WTC11 (cell line): ENCODE data around the gene C19orf85. TPM values are rescaled to one million over a fixed set of nuclear protein-coding genes. Genes with fewer than 3 reads are reported as not detected.

Experiments
- ATAC-seq: fragments of 200-7000 bp; cut with Tn5 transposase; 2 replicates; pipeline ENCODE4 v1.10.0; 2021; ENCODE audit warnings: mild to moderate bottlenecking, moderate library complexity
- CTCF ChIA-PET: fragments of 300-600 bp; sonication (Branson Sonifier 250); formaldehyde crosslinking; loops from one replicate; lab custom pipeline; 2021; ENCODE audit warnings: antibody characterized with exemption; lab: Charles Lee
- POLR2A ChIA-PET: fragments of 350-600 bp; sonication (Branson Sonifier 250); formaldehyde crosslinking; loops from one replicate; lab custom pipeline; 2021; ENCODE audit warnings: antibody characterized with exemption; lab: Charles Lee
- DNase-seq: peaks from one replicate; pipeline ENCODE4 v3.0.0; 2021; ENCODE audit warnings: low spot score
- H3K27ac Mint-ChIP-seq: 2 replicates; pipeline ENCODE4 v1.8.0; 2021; ENCODE audit warnings: mixed read lengths
- H3K27me3 Mint-ChIP-seq: 2 replicates; pipeline ENCODE4 v1.8.0; 2021; ENCODE audit warnings: low read depth, mild to moderate bottlenecking, moderate library complexity, mixed read lengths
- H3K36me3 Mint-ChIP-seq: 2 replicates; pipeline ENCODE4 v1.8.0; 2021; ENCODE audit warnings: mixed read lengths
- H3K4me1 Mint-ChIP-seq: 2 replicates; pipeline ENCODE4 v1.8.0; 2022; ENCODE audit warnings: mixed read lengths
- H3K4me3 Mint-ChIP-seq: 2 replicates; pipeline ENCODE4 v1.8.0; 2021; ENCODE audit warnings: mild to moderate bottlenecking, moderate library complexity, mixed read lengths
- H3K9me3 Mint-ChIP-seq: 2 replicates; pipeline ENCODE4 v1.8.0; 2021; ENCODE audit warnings: mixed read lengths
- ATF1 ChIP-seq: sonication (generic); formaldehyde crosslinking; IDR thresholded peaks from 2 replicates; pipeline ENCODE4 v1.8.1; 2023; ENCODE audit warnings: mild to moderate bottlenecking, moderate library complexity, missing genetic modification reagents
- FOXP1 ChIP-seq: sonication (generic); formaldehyde crosslinking; IDR thresholded peaks from 2 replicates; pipeline ENCODE4 v1.8.0; 2022; ENCODE audit warnings: missing genetic modification reagents, mild to moderate bottlenecking, moderate library complexity, borderline replicate concordance
- SMAD3 ChIP-seq: sonication (generic); formaldehyde crosslinking; IDR thresholded peaks from 2 replicates; pipeline ENCODE4 v1.8.0; 2022; ENCODE audit warnings: missing genetic modification reagents, mild to moderate bottlenecking, borderline replicate concordance
- ZNF396 ChIP-seq: fragments of 250-450 bp; sonication (Bioruptor Pico); IDR thresholded peaks from 2 replicates; pipeline ENCODE4 v1.8.0; 2021; ENCODE audit warnings: mild to moderate bottlenecking, moderate library complexity, borderline replicate concordance
- total RNA-seq: library from RNA; stranded (reverse); gene quantifications from 3 replicates; pipeline ENCODE4 v1.2.3, GENCODE V29; 2021
- TF ChIP-seq, protein P1 (sequence below): fragments of 250-450 bp; sonication (Bioruptor Pico); IDR thresholded peaks from 2 replicates; pipeline ENCODE4 v1.8.0; 2021; ENCODE audit warnings: mild to moderate bottlenecking
- TF ChIP-seq, protein P2 (sequence below): sonication (generic); formaldehyde crosslinking; IDR thresholded peaks from 2 replicates; pipeline ENCODE4 v1.8.0; 2022; ENCODE audit warnings: mild to moderate bottlenecking, missing genetic modification reagents
- TF ChIP-seq, protein P3 (sequence below): sonication (generic); formaldehyde crosslinking; IDR thresholded peaks from 2 replicates; pipeline ENCODE4 v1.8.0; 2022; ENCODE audit warnings: mild to moderate bottlenecking, missing genetic modification reagents
- TF ChIP-seq, protein P4 (sequence below): sonication (generic); formaldehyde crosslinking; IDR thresholded peaks from 2 replicates; pipeline ENCODE4 v1.8.0; 2023; ENCODE audit warnings: missing genetic modification reagents
- TF ChIP-seq, protein P5 (sequence below): fragments of 200-600 bp; IDR thresholded peaks from 2 replicates; pipeline ENCODE4 v1.8.0; 2022; ENCODE audit warnings: antibody characterized with exemption

Gene C19orf85
- total RNA-seq, 1 experiment from 2014 or later: 2.2 TPM

DNA sequence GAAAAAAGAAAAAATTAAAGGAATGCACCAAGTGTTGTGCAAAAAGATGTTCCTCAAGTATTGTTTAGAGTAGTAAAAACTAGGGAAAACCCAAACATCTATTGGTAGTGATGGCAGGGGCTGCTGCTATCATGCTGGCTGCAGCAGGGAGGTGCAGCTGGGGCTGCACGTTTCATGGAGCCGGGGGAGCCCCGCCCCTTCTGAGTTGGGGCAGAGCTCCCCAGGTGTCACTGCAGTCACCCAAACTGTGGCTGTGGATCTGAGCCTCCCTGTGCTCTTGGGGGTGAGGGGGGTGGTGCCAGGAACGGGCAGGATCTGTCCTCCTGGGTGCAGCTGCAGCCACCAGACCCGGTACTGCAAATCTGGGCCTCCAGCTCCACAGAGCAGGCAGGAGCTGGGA, 45.4 kb downstream of the C19orf85 start (continued):
- TF ChIP-seq, protein P1, sequence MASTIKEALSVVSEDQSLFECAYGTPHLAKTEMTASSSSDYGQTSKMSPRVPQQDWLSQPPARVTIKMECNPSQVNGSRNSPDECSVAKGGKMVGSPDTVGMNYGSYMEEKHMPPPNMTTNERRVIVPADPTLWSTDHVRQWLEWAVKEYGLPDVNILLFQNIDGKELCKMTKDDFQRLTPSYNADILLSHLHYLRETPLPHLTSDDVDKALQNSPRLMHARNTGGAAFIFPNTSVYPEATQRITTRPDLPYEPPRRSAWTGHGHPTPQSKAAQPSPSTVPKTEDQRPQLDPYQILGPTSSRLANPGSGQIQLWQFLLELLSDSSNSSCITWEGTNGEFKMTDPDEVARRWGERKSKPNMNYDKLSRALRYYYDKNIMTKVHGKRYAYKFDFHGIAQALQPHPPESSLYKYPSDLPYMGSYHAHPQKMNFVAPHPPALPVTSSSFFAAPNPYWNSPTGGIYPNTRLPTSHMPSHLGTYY (CRISPR knock-in tag): no peak
- TF ChIP-seq ZNF396: no peak
- no peak for TF ChIP-seq SMAD3
- TF ChIP-seq, protein P2, sequence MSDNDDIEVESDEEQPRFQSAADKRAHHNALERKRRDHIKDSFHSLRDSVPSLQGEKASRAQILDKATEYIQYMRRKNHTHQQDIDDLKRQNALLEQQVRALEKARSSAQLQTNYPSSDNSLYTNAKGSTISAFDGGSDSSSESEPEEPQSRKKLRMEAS: no peak
- TF ChIP-seq, protein P3, sequence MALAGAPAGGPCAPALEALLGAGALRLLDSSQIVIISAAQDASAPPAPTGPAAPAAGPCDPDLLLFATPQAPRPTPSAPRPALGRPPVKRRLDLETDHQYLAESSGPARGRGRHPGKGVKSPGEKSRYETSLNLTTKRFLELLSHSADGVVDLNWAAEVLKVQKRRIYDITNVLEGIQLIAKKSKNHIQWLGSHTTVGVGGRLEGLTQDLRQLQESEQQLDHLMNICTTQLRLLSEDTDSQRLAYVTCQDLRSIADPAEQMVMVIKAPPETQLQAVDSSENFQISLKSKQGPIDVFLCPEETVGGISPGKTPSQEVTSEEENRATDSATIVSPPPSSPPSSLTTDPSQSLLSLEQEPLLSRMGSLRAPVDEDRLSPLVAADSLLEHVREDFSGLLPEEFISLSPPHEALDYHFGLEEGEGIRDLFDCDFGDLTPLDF (CRISPR knock-in tag): no peak
- no peak for TF ChIP-seq ATF1 (CRISPR knock-in tag)
- no peak for TF ChIP-seq FOXP1 (CRISPR knock-in tag)
- TF ChIP-seq, protein P4, sequence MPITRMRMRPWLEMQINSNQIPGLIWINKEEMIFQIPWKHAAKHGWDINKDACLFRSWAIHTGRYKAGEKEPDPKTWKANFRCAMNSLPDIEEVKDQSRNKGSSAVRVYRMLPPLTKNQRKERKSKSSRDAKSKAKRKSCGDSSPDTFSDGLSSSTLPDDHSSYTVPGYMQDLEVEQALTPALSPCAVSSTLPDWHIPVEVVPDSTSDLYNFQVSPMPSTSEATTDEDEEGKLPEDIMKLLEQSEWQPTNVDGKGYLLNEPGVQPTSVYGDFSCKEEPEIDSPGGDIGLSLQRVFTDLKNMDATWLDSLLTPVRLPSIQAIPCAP: no peak
- TF ChIP-seq, all 79 proteins: peak for 0

DNA sequence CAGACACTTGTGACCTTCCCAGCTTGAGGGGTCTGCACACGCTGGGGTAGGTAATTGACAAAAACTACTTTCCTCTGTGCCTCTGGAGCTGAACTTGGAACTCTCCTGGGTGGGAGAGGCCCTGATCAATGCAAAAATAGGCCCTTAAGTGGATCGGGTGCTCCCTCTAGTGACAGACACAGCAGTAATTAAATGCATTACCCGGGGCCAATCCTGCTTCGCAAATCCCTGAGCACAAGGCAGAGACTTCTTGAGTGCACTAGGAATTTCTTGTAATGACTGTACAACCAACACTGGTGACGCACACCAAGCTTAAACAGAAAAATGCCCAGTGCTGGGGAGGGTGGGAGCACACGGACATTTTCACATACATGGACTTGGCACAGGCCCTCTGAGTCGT, 46.4 kb downstream of the C19orf85 start:
- CTCF ChIA-PET: interaction anchor here (0.6 to 3.2 kb wide), 41 partner anchors 10 to 537 kb away, joined by 3 to 16 read pairs (median 4); partner anchors contain the start of genes DNAAF3, HSPBP1, KMT5C and PPP6R1

More for the DNA sequence above, 46.4 kb downstream of the C19orf85 start:
- H3K36me3 Mint-ChIP-seq: no peaks in the 10 kb centered on the region
- DNase-seq: peak; percentile 71
- peaks cover 2% of the 10 kb centered on the region for H3K4me1 Mint-ChIP-seq
- H3K27me3 Mint-ChIP-seq: peaks cover 78% of the 10 kb centered on the region
- ATAC-seq: peak; percentile 97
- H3K9me3 Mint-ChIP-seq: no peaks in the 10 kb centered on the region
- POLR2A ChIA-PET: interaction anchor here (0.7 to 0.9 kb wide), 2 partner anchors 79 to 202 kb away, joined by 4 read pairs; no protein-coding TSS in a partner anchor
- H3K27ac Mint-ChIP-seq: no peak overlapping the region; the same call in 1 of the 2 replicates
- no peak overlapping the region for H3K4me3 Mint-ChIP-seq
- TF ChIP-seq, protein P5, sequence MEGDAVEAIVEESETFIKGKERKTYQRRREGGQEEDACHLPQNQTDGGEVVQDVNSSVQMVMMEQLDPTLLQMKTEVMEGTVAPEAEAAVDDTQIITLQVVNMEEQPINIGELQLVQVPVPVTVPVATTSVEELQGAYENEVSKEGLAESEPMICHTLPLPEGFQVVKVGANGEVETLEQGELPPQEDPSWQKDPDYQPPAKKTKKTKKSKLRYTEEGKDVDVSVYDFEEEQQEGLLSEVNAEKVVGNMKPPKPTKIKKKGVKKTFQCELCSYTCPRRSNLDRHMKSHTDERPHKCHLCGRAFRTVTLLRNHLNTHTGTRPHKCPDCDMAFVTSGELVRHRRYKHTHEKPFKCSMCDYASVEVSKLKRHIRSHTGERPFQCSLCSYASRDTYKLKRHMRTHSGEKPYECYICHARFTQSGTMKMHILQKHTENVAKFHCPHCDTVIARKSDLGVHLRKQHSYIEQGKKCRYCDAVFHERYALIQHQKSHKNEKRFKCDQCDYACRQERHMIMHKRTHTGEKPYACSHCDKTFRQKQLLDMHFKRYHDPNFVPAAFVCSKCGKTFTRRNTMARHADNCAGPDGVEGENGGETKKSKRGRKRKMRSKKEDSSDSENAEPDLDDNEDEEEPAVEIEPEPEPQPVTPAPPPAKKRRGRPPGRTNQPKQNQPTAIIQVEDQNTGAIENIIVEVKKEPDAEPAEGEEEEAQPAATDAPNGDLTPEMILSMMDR: peak; percentile 40
- TF ChIP-seq, protein P1 (CRISPR knock-in tag): no peak

Other genes with a start within 250 kb of the C19orf85 start
- 3.5 to 4.2 TPM (median 4.1 TPM) in 3 replicates for gene TMEM86B, start 236.0 kb downstream of the C19orf85 start, total RNA-seq
- 78.4 to 91.8 TPM (median 83.2 TPM) in 3 replicates for gene PPP6R1, start 205.7 kb downstream of the C19orf85 start, total RNA-seq
- 57.1 to 65.2 TPM (median 60.9 TPM) in 3 replicates for gene HSPBP1, start 184.6 kb downstream of the C19orf85 start, total RNA-seq
- gene BRSK1, start 180.8 kb downstream of the C19orf85 start, total RNA-seq: 49.2 to 52.4 TPM (median 49.7 TPM) in 3 replicates
- 0.44 to 0.50 TPM in 2 of 3 replicates, not detected in the other for gene TMEM150B, start 139.4 kb downstream of the C19orf85 start, total RNA-seq
- gene KMT5C, start 124.9 kb downstream of the C19orf85 start, total RNA-seq: 49.1 to 63.1 TPM (median 52.3 TPM) in 3 replicates
- gene COX6B2, start 110.0 kb downstream of the C19orf85 start, total RNA-seq: 4.1 to 8.0 TPM (median 4.3 TPM) in 3 replicates
- 0.07 to 0.09 TPM in 2 of 3 replicates, not detected in the other for gene GARIN5B, start 101.5 kb downstream of the C19orf85 start, total RNA-seq
- 1.2 to 1.8 TPM (median 1.6 TPM) in 3 replicates for gene IL11, start 94.3 kb downstream of the C19orf85 start, total RNA-seq
- gene TMEM190, start 87.9 kb downstream of the C19orf85 start, total RNA-seq: 0.33 to 2.6 TPM (median 0.82 TPM) in 3 replicates
- 5.8 to 8.3 TPM (median 6.5 TPM) in 3 replicates for gene TMEM238, start 80.5 kb downstream of the C19orf85 start, total RNA-seq
- 2,505 to 2,895 TPM (median 2,837 TPM) in 3 replicates for gene RPL28, start 78.8 kb downstream of the C19orf85 start, total RNA-seq
- gene UBE2S, start 57.0 kb downstream of the C19orf85 start, total RNA-seq: 442 to 516 TPM (median 467 TPM) in 3 replicates
- 0.79 to 0.94 TPM (median 0.87 TPM) in 3 replicates for gene SHISA7, start 21.5 kb downstream of the C19orf85 start, total RNA-seq
- gene ISOC2, start 3.1 kb downstream of the C19orf85 start, total RNA-seq: 96.3 to 96.6 TPM (median 96.4 TPM) in 3 replicates
- gene ZNF628, start 11.9 kb upstream of the C19orf85 start, total RNA-seq: 14.0 to 23.6 TPM (median 17.8 TPM) in 3 replicates
- 71.9 to 87.7 TPM (median 74.8 TPM) in 3 replicates for gene NAT14, start 20.4 kb upstream of the C19orf85 start, total RNA-seq
- 1.8 to 2.9 TPM (median 2.5 TPM) in 3 replicates for gene SSC5D, start 23.7 kb upstream of the C19orf85 start, total RNA-seq
- gene SBK2, start 72.4 kb upstream of the C19orf85 start, total RNA-seq: 5.2 to 6.4 TPM (median 5.8 TPM) in 3 replicates
- gene SBK3, start 80.8 kb upstream of the C19orf85 start, total RNA-seq: 0.90 to 1.3 TPM (median 1.1 TPM) in 3 replicates
- 29.7 to 30.4 TPM (median 30.0 TPM) in 3 replicates for gene ZNF579, start 116.1 kb upstream of the C19orf85 start, total RNA-seq
- 20.1 to 22.7 TPM (median 20.6 TPM) in 3 replicates for gene FIZ1, start 134.8 kb upstream of the C19orf85 start, total RNA-seq
- gene ZNF524, start 135.5 kb upstream of the C19orf85 start, total RNA-seq: 5.5 to 6.3 TPM (median 5.5 TPM) in 3 replicates
- gene ZNF865, start 140.9 kb upstream of the C19orf85 start, total RNA-seq: 18.5 to 21.7 TPM (median 19.0 TPM) in 3 replicates
- 9.9 to 12.1 TPM (median 11.4 TPM) in 3 replicates for gene ZNF784, start 159.8 kb upstream of the C19orf85 start, total RNA-seq
- 31.3 to 33.5 TPM (median 32.0 TPM) in 3 replicates for gene ZNF580, start 176.3 kb upstream of the C19orf85 start, total RNA-seq
- gene ZNF581, start 178.9 kb upstream of the C19orf85 start, total RNA-seq: 94.6 to 100 TPM (median 99.5 TPM) in 3 replicates
- gene CCDC106, start 183.5 kb upstream of the C19orf85 start, total RNA-seq: 21.1 to 24.8 TPM (median 24.8 TPM) in 3 replicates
- 249 to 302 TPM (median 249 TPM) in 3 replicates for gene U2AF2, start 190.3 kb upstream of the C19orf85 start, total RNA-seq
- gene EPN1, start 210.5 kb upstream of the C19orf85 start, total RNA-seq: 227 to 234 TPM (median 227 TPM) in 3 replicates